IPS DF 6.9 (cell line): ENCODE results near the gene SBF2.
"Not testable (repeated sequence)": the region's sequence is repeated elsewhere in the genome, so short reads cannot be mapped to it uniquely, and the experiment has no call there.

Experiments used
- DNase-seq: peaks from one replicate; pipeline ENCODE4 v3.0.0-alpha.2; 2013; ENCODE audit warnings: low read depth, low spot score
- H3K27ac ChIP-seq: one replicate; pipeline ENCODE4 v1.5.1; 2013; ENCODE audit warnings: low read length, control low read depth
- H3K27me3 ChIP-seq: 2 replicates; pipeline ENCODE4 v1.6.1; 2013; ENCODE audit warnings: mild to moderate bottlenecking, low read length; ENCODE audit not compliant: control insufficient read depth, insufficient read depth
- H3K36me3 ChIP-seq: 2 replicates; pipeline ENCODE4 v1.6.1; 2013; ENCODE audit warnings: low read length; ENCODE audit not compliant: control insufficient read depth, insufficient read depth
- H3K4me1 ChIP-seq: 2 replicates; pipeline ENCODE4 v1.6.1; 2013; ENCODE audit warnings: low read length; ENCODE audit not compliant: control insufficient read depth, insufficient read depth
- H3K4me3 ChIP-seq: 2 replicates; pipeline ENCODE4 v1.5.1; 2013; ENCODE audit warnings: mild to moderate bottlenecking, low read length
- H3K9me3 ChIP-seq: 2 replicates; pipeline ENCODE4 v1.6.1; 2013; ENCODE audit warnings: low read length, inconsistent platforms; ENCODE audit not compliant: control insufficient read depth, insufficient read depth
- WGBS: extraction: QIAGEN DNeasy Blood & Tissue Kit; methylation state at CpG from one replicate; pipeline ENCODE4 v1.1.7; 2013; ENCODE audit warnings: mixed read lengths, missing lambda C conversion rate; ENCODE audit not compliant: insufficient read length, insufficient coverage; 5-methylcytosine and 5-hydroxymethylcytosine counted together

Gene SBF2

GRCh38 chr11:9955391-9955790 is 338.6 kb downstream of the SBF2 start:
- Histone ChIP-seq H3K27me3 (no peaks in the 10 kb centered on the region), H3K9me3 (no peaks in the 10 kb centered on the region), H3K27ac (no peak overlapping the region), H3K4me3 (no peak overlapping the region), H3K36me3 (no peaks in the 10 kb centered on the region), H3K4me1 (no peaks in the 10 kb centered on the region)
- no CpG with 5 or more reads among the region's 1 CpG for WGBS
- DNase-seq = no peak

GRCh38 chr11:9953994-9954626 is 339.9 kb downstream of the SBF2 start:
- H3K27me3 ChIP-seq = no peaks in the 10 kb centered on the region
- H3K4me3 ChIP-seq = no peak overlapping the region
- no peaks in the 10 kb centered on the region for H3K9me3 ChIP-seq
- H3K36me3 ChIP-seq = no peaks in the 10 kb centered on the region
- no peaks in the 10 kb centered on the region for H3K4me1 ChIP-seq
- no peak overlapping the region for H3K27ac ChIP-seq
- DNase-seq = no peak
- WGBS = no CpG with 5 or more reads among the region's 3 CpGs

GRCh38 chr11:9952511-9953196 is 341.4 kb downstream of the SBF2 start:
- no peak for DNase-seq
- no peaks in the 10 kb centered on the region for H3K4me1 ChIP-seq
- H3K36me3 ChIP-seq = no peaks in the 10 kb centered on the region
- no CpG with 5 or more reads among the region's 3 CpGs for WGBS
- no peak overlapping the region for H3K4me3 ChIP-seq
- no peaks in the 10 kb centered on the region for H3K9me3 ChIP-seq
- H3K27ac ChIP-seq = no peak overlapping the region
- H3K27me3 ChIP-seq = no peaks in the 10 kb centered on the region

GRCh38 chr11:9951807-9952206 is 342.2 kb downstream of the SBF2 start:
- Histone ChIP-seq H3K36me3 (no peaks in the 10 kb centered on the region), H3K27me3 (no peaks in the 10 kb centered on the region), H3K9me3 (no peaks in the 10 kb centered on the region), H3K4me1 (no peaks in the 10 kb centered on the region), H3K27ac (no peak overlapping the region), H3K4me3 (no peak overlapping the region)
- no peak for DNase-seq
- WGBS = no CpG with 5 or more reads among the region's 1 CpG

- H3K36me3 ChIP-seq = no peaks in the 10 kb centered on the region
- no peaks in the 10 kb centered on the region for H3K9me3 ChIP-seq
- H3K4me3 ChIP-seq = no peak overlapping the region
- H3K4me1 ChIP-seq = no peaks in the 10 kb centered on the region
- no peaks in the 10 kb centered on the region for H3K27me3 ChIP-seq
- H3K27ac ChIP-seq = no peak overlapping the region
- WGBS = no CpG with 5 or more reads among the region's 3 CpGs
- DNase-seq = no peak
These were observed 343.6 kb downstream of the SBF2 start for GRCh38 chr11:9950462-9950861.

- Histone ChIP-seq H3K27me3 (no peaks in the 10 kb centered on the region), H3K36me3 (no peaks in the 10 kb centered on the region), H3K4me1 (no peaks in the 10 kb centered on the region), H3K4me3 (no peak overlapping the region), H3K9me3 (no peaks in the 10 kb centered on the region), H3K27ac (no peak overlapping the region)
- WGBS = no CpG with 5 or more reads among the region's 7 CpGs
- no peak for DNase-seq
These were observed 346.7 kb downstream of the SBF2 start for GRCh38 chr11:9947231-9947864.

- DNase-seq, H3K4me1 ChIP-seq, H3K4me3 ChIP-seq, H3K36me3 ChIP-seq, H3K27ac ChIP-seq, H3K27me3 ChIP-seq, H3K9me3 ChIP-seq: not testable (repeated sequence)
- WGBS = no CpG with 5 or more reads among the region's 1 CpG
These were observed 348.3 kb downstream of the SBF2 start for GRCh38 chr11:9945680-9946079.

- Histone ChIP-seq H3K4me3 (no peak overlapping the region), H3K9me3 (no peaks in the 10 kb centered on the region), H3K4me1 (no peaks in the 10 kb centered on the region), H3K36me3 (no peaks in the 10 kb centered on the region), H3K27ac (no peak overlapping the region), H3K27me3 (no peaks in the 10 kb centered on the region)
- no CpG with 5 or more reads among the region's 3 CpGs for WGBS
- no peak for DNase-seq
These were observed 350.5 kb downstream of the SBF2 start for GRCh38 chr11:9943386-9944110.

GRCh38 chr11:9941991-9942390 is 352.0 kb downstream of the SBF2 start:
- no peaks in the 10 kb centered on the region for H3K9me3 ChIP-seq
- H3K27ac ChIP-seq = no peak overlapping the region
- WGBS = no CpG with 5 or more reads among the region's 5 CpGs
- no peak for DNase-seq
- no peaks in the 10 kb centered on the region for H3K36me3 ChIP-seq
- no peaks in the 10 kb centered on the region for H3K4me1 ChIP-seq
- no peaks in the 10 kb centered on the region for H3K27me3 ChIP-seq
- H3K4me3 ChIP-seq = no peak overlapping the region

- H3K36me3 ChIP-seq, H3K9me3 ChIP-seq, DNase-seq, H3K4me3 ChIP-seq, H3K4me1 ChIP-seq, H3K27ac ChIP-seq, H3K27me3 ChIP-seq: not testable (repeated sequence)
- no CpG with 5 or more reads among the region's 11 CpGs for WGBS
These were observed 354.9 kb downstream of the SBF2 start for GRCh38 chr11:9939150-9939549.
